Measurements from ENCODE around the gene KAZALD1. TPM values are rescaled to one million over a fixed set of nuclear protein-coding genes. Genes with fewer than 3 reads are reported as not detected.

KAZALD1 gene
- total RNA-seq, 1 donor: 26.4 TPM

- Histone ChIP-seq H3K79me2 (ENCODE audit: insufficient read depth, low read length) (no peaks in the 10 kb centered on the region), H3K9me3 (ENCODE audit: low read depth, low read length) (no peaks in the 10 kb centered on the region), H4K20me1 (ENCODE audit: insufficient read depth, low read length) (no peaks in the 10 kb centered on the region), H3K4me2 (ENCODE audit: insufficient read depth, low read length) (no peak overlapping the region), H3K27ac (ENCODE audit: low read depth, low read length) (no peak overlapping the region), H3K4me3 (ENCODE audit: insufficient read depth, low read length) (no peak overlapping the region), H3K27me3 (ENCODE audit: insufficient read depth, low read length) (no peaks in the 10 kb centered on the region), H2AFZ (ENCODE audit: low read length) (no peak overlapping the region), H3K36me3 (ENCODE audit: insufficient read depth, low read length) (no peaks in the 10 kb centered on the region), H3K4me1 (ENCODE audit: insufficient read depth, low read length) (peaks cover 18% of the 10 kb centered on the region)
- DNase-seq (ENCODE audit: insufficient read length, low spot score, missing footprints): peak; percentile 61
- TF ChIP-seq CTCF (IDR thresholded peaks at IDR 0.05; ENCODE audit: extremely low read depth, low read depth, low read length): no peak
Measured at GRCh38 chr10:101018118-101018599, 43.6 kb upstream of the KAZALD1 start.

GRCh38 chr10:101018600-101019439, 43.0 kb upstream of the KAZALD1 start:
- H3K36me3 ChIP-seq (ENCODE audit: insufficient read depth, low read length): no peaks in the 10 kb centered on the region
- DNase-seq (ENCODE audit: insufficient read length, low spot score, missing footprints): peak; percentile 99

GRCh38 chr10:101019440-101019703, 42.4 kb upstream of the KAZALD1 start:
- Histone ChIP-seq H3K4me1 (ENCODE audit: insufficient read depth, low read length) (peaks cover 9% of the 10 kb centered on the region), H3K36me3 (ENCODE audit: insufficient read depth, low read length) (no peaks in the 10 kb centered on the region), H4K20me1 (ENCODE audit: insufficient read depth, low read length) (no peaks in the 10 kb centered on the region), H3K9me3 (ENCODE audit: low read depth, low read length) (no peaks in the 10 kb centered on the region), H3K79me2 (ENCODE audit: insufficient read depth, low read length) (no peaks in the 10 kb centered on the region), H3K4me3 (ENCODE audit: insufficient read depth, low read length) (no peak overlapping the region), H3K27ac (ENCODE audit: low read depth, low read length) (no peak overlapping the region), H3K27me3 (ENCODE audit: insufficient read depth, low read length) (no peaks in the 10 kb centered on the region), H2AFZ (ENCODE audit: low read length) (peak overlapping the region; percentile 71), H3K4me2 (ENCODE audit: insufficient read depth, low read length) (peak overlapping the region; percentile 65)
- no peak for DNase-seq (ENCODE audit: insufficient read length, low spot score, missing footprints)
- TF ChIP-seq CTCF (IDR thresholded peaks at IDR 0.05; ENCODE audit: extremely low read depth, low read depth, low read length): no peak

More at GRCh38 chr10:101018600-101019439, 43.0 kb upstream of the KAZALD1 start:
- no peak overlapping the region for H3K4me3 ChIP-seq (ENCODE audit: insufficient read depth, low read length)
- no peaks in the 10 kb centered on the region for H4K20me1 ChIP-seq (ENCODE audit: insufficient read depth, low read length)
- no peaks in the 10 kb centered on the region for H3K9me3 ChIP-seq (ENCODE audit: low read depth, low read length)
- H3K27me3 ChIP-seq (ENCODE audit: insufficient read depth, low read length): no peaks in the 10 kb centered on the region
- H3K79me2 ChIP-seq (ENCODE audit: insufficient read depth, low read length): no peaks in the 10 kb centered on the region
- H3K4me1 ChIP-seq (ENCODE audit: insufficient read depth, low read length): peaks cover 13% of the 10 kb centered on the region
- TF ChIP-seq CTCF (IDR thresholded peaks at IDR 0.05; ENCODE audit: extremely low read depth, low read depth, low read length): peak; percentile 76
- H3K4me2 ChIP-seq (ENCODE audit: insufficient read depth, low read length): peak overlapping the region; percentile 65
- H2AFZ ChIP-seq (ENCODE audit: low read length): peak overlapping the region; percentile 71
- H3K27ac ChIP-seq (ENCODE audit: low read depth, low read length): no peak overlapping the region

- TF ChIP-seq CTCF (IDR thresholded peaks at IDR 0.05; ENCODE audit: extremely low read depth, low read depth, low read length): no peak
- no peaks in the 10 kb centered on the region for H3K79me2 ChIP-seq (ENCODE audit: insufficient read depth, low read length)
Measured at GRCh38 chr10:101020427-101021075, 41.2 kb upstream of the KAZALD1 start.

More at GRCh38 chr10:101020427-101021075, 41.2 kb upstream of the KAZALD1 start:
- Histone ChIP-seq H3K9me3 (ENCODE audit: low read depth, low read length) (no peaks in the 10 kb centered on the region), H3K4me2 (ENCODE audit: insufficient read depth, low read length) (no peak overlapping the region), H3K36me3 (ENCODE audit: insufficient read depth, low read length) (no peaks in the 10 kb centered on the region), H3K27ac (ENCODE audit: low read depth, low read length) (no peak overlapping the region), H4K20me1 (ENCODE audit: insufficient read depth, low read length) (no peaks in the 10 kb centered on the region), H2AFZ (ENCODE audit: low read length) (no peak overlapping the region), H3K4me3 (ENCODE audit: insufficient read depth, low read length) (no peak overlapping the region), H3K4me1 (ENCODE audit: insufficient read depth, low read length) (peaks cover under 1% of the 10 kb centered on the region), H3K27me3 (ENCODE audit: insufficient read depth, low read length) (no peaks in the 10 kb centered on the region)
- peak; percentile 38 for DNase-seq (ENCODE audit: insufficient read length, low spot score, missing footprints)

Measured in osteoblast (primary cell).